HepG2 (cell line): ENCODE results near the gene MAMSTR. TPM values are rescaled to one million over a fixed set of nuclear protein-coding genes. Genes with fewer than 3 reads are reported as not detected.

Experiments
- BCL6 ChIP-seq: IDR thresholded peaks from 2 replicates; pipeline ENCODE4 v1.6.1; 2016; ENCODE audit warnings: missing genetic modification reagents, missing compliant biosample characterization
- CTCF ChIP-seq: sonication (generic); formaldehyde crosslinking; IDR thresholded peaks from 2 replicates; pipeline ENCODE4 v1.5.0; 2020; ENCODE audit warnings: mild to moderate bottlenecking, missing genetic modification reagents, moderate library complexity
- FOSL2 ChIP-seq: sonication (generic); formaldehyde crosslinking; IDR thresholded peaks from 2 replicates; pipeline ENCODE4 v1.4.0; 2020; ENCODE audit warnings: missing genetic modification reagents
- HNRNPLL ChIP-seq: fragments of 200-400 bp; formaldehyde crosslinking; IDR thresholded peaks from 2 replicates; pipeline ENCODE4 v1.6.1; 2017; ENCODE audit warnings: mild to moderate bottlenecking, low read depth, low read length; ENCODE audit not compliant: poor library complexity, severe bottlenecking
- KAT7 ChIP-seq: IDR thresholded peaks from 2 replicates; pipeline ENCODE4 v1.6.1; 2018; ENCODE audit warnings: borderline replicate concordance, missing compliant biosample characterization
- KDM4B ChIP-seq: sonication (generic); formaldehyde crosslinking; IDR thresholded peaks from 2 replicates; pipeline ENCODE4 v1.4.0; 2020; ENCODE audit warnings: missing genetic modification reagents
- MTA1 ChIP-seq: sonication (generic); formaldehyde crosslinking; IDR thresholded peaks from 2 replicates; pipeline ENCODE4 v1.4.0; 2020; ENCODE audit warnings: missing genetic modification reagents, mild to moderate bottlenecking, borderline replicate concordance
- MXD4 ChIP-seq: IDR thresholded peaks from 2 replicates; pipeline ENCODE4 v1.6.1; 2016; ENCODE audit warnings: mild to moderate bottlenecking, missing biosample characterization, missing genetic modification reagents
- MYC ChIP-seq: sonication (generic); formaldehyde crosslinking; IDR thresholded peaks from 2 replicates; pipeline ENCODE4 v1.9.0; 2021; ENCODE audit warnings: missing genetic modification reagents, borderline replicate concordance
- ONECUT2 ChIP-seq: sonication (generic); formaldehyde crosslinking; IDR thresholded peaks from 2 replicates; pipeline ENCODE4 v1.4.0; 2020; ENCODE audit warnings: missing genetic modification reagents
- POLR2A ChIP-seq, 2 experiments: IDR thresholded peaks; 2 replicates each; pipeline ENCODE4 v1.6.1; 2011; ENCODE audit warnings: low read depth in 2 of 2, low read length in 2 of 2, mild to moderate bottlenecking in 1 of 2, moderate library complexity in 1 of 2; ENCODE audit not compliant: insufficient read depth in 1 of 2
- SAP130 ChIP-seq: IDR thresholded peaks from 2 replicates; pipeline ENCODE4 v1.6.1; 2016; ENCODE audit warnings: low read depth
- SOX5 ChIP-seq: IDR thresholded peaks from 2 replicates; pipeline ENCODE4 v1.6.1; 2016; ENCODE audit warnings: borderline replicate concordance
- ZNF331 ChIP-seq: sonication (generic); formaldehyde crosslinking; IDR thresholded peaks from 2 replicates; pipeline ENCODE4 v1.4.0; 2020; ENCODE audit warnings: missing genetic modification reagents
- ZNF383 ChIP-seq: sonication (generic); formaldehyde crosslinking; IDR thresholded peaks from 2 replicates; pipeline ENCODE4 v1.4.0; 2020; ENCODE audit warnings: missing genetic modification reagents, mild to moderate bottlenecking, borderline replicate concordance
- ZNF451 ChIP-seq: sonication (generic); formaldehyde crosslinking; IDR thresholded peaks from 2 replicates; pipeline ENCODE4 v1.5.0; 2020; ENCODE audit warnings: mild to moderate bottlenecking, missing genetic modification reagents
- ZNF468 ChIP-seq: sonication (generic); formaldehyde crosslinking; IDR thresholded peaks from 2 replicates; pipeline ENCODE4 v1.8.0; 2022; ENCODE audit warnings: mild to moderate bottlenecking, moderate library complexity, missing genetic modification reagents
- ZSCAN29 ChIP-seq: sonication (generic); formaldehyde crosslinking; conservative IDR thresholded peaks from 2 replicates; pipeline ENCODE4 v1.4.0; 2020; ENCODE audit warnings: mild to moderate bottlenecking, missing genetic modification reagents
- polyA plus RNA-seq, 8 experiments: library from polyadenylated mRNA; depleted of rRNA in 3 of 8; stranded (reverse) in 7 of 8; unstranded in 1 of 8; fragments of >200 nt; fragmentation: Illumina TruSeq in 4 of 8; extraction: Trizol in 4 of 8; gene quantifications; 2 replicates each; pipeline versions ENCODE4 v1.2.1 to v1.2.3, GENCODE V29; 2011 to 2016; ENCODE audit warnings: low read depth in 4 of 8, missing spikeins in 1 of 8, mixed read lengths in 1 of 8; ENCODE audit not compliant: insufficient read depth in 1 of 8
- total RNA-seq, 5 experiments: library from RNA; depleted of rRNA; stranded (reverse); fragments of >200 nt; fragmentation: Illumina TruSeq; extraction: Trizol; gene quantifications; 2 replicates each; pipeline ENCODE4 v1.2.3, GENCODE V29; 2016; ENCODE audit warnings: low read depth in 1 of 5
- TF ChIP-seq, protein P1 (sequence below): sonication (generic); formaldehyde crosslinking; IDR thresholded peaks from 2 replicates; pipeline ENCODE4 v1.4.0; 2020; ENCODE audit warnings: missing genetic modification reagents, low read depth, mild to moderate bottlenecking, borderline replicate concordance
- TF ChIP-seq, protein P2 (sequence below): sonication (generic); formaldehyde crosslinking; IDR thresholded peaks from 2 replicates; pipeline ENCODE4 v1.4.0; 2020; ENCODE audit warnings: missing genetic modification reagents
- TF ChIP-seq, protein P3 (sequence below): IDR thresholded peaks from 2 replicates; pipeline ENCODE4 v1.6.1; 2012; ENCODE audit warnings: low read length, improper control_type of control experiment

Gene MAMSTR
- total and polyA plus RNA-seq, 2 of the 13 experiments (the other 11 are each of a cell fraction or from before 2014, with no cell fraction given), result 2.2 to 2.4 TPM

- TF ChIP-seq, protein P1, sequence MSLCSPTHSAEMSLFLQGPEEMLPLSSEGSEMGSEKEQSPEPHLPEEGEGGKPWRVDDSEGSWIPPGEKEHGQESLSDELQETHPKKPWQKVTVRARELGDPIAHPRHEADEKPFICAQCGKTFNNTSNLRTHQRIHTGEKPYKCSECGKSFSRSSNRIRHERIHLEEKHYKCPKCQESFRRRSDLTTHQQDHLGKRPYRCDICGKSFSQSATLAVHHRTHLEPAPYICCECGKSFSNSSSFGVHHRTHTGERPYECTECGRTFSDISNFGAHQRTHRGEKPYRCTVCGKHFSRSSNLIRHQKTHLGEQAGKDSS (CRISPR knock-in tag), result peak; percentile 37; the same call in 1 of the 2 replicates
- TF ChIP-seq KAT7 (CRISPR knock-in tag) (0 out of 2 replicates have a peak, but pooled peaks have one; percentile 35), FOSL2 (CRISPR knock-in tag) (peak; percentile 13; the same call in 1 of the 2 replicates), ONECUT2 (CRISPR knock-in tag) (no peak), POLR2A (IDR thresholded peaks at IDR 0.05; ENCODE audit: insufficient read depth in 1 of 2, low read depth in 2 of 2, low read length in 2 of 2) (peak; percentile 31 to 49; a peak in 1 of 4 replicates), MTA1 (CRISPR knock-in tag) (no peak), ZNF383 (0 out of 2 replicates have a peak, but pooled peaks have one; percentile 23), BCL6 (peak; percentile 12; the same call in 1 of the 2 replicates), ZSCAN29 (CRISPR knock-in tag) (no peak), MXD4 (no peak), SAP130 (CRISPR knock-in tag) (peak; percentile 6; the same call in 1 of the 2 replicates), KDM4B (CRISPR knock-in tag) (no peak), MYC (CRISPR knock-in tag) (0 out of 2 replicates have a peak, but pooled peaks have one; percentile 13), ZNF331 (CRISPR knock-in tag) (no peak), ZNF468 (0 out of 2 replicates have a peak, but pooled peaks have one; percentile 32), SOX5 (CRISPR knock-in tag) (no peak), ZNF451 (CRISPR knock-in tag) (no peak), CTCF (peak; percentile 65), HNRNPLL (peak; percentile 12)
- TF ChIP-seq, protein P2, sequence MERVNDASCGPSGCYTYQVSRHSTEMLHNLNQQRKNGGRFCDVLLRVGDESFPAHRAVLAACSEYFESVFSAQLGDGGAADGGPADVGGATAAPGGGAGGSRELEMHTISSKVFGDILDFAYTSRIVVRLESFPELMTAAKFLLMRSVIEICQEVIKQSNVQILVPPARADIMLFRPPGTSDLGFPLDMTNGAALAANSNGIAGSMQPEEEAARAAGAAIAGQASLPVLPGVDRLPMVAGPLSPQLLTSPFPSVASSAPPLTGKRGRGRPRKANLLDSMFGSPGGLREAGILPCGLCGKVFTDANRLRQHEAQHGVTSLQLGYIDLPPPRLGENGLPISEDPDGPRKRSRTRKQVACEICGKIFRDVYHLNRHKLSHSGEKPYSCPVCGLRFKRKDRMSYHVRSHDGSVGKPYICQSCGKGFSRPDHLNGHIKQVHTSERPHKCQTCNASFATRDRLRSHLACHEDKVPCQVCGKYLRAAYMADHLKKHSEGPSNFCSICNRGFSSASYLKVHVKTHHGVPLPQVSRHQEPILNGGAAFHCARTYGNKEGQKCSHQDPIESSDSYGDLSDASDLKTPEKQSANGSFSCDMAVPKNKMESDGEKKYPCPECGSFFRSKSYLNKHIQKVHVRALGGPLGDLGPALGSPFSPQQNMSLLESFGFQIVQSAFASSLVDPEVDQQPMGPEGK (CRISPR knock-in tag), result peak; percentile 46; the same call in 1 of the 2 replicates
- TF ChIP-seq, protein P3, sequence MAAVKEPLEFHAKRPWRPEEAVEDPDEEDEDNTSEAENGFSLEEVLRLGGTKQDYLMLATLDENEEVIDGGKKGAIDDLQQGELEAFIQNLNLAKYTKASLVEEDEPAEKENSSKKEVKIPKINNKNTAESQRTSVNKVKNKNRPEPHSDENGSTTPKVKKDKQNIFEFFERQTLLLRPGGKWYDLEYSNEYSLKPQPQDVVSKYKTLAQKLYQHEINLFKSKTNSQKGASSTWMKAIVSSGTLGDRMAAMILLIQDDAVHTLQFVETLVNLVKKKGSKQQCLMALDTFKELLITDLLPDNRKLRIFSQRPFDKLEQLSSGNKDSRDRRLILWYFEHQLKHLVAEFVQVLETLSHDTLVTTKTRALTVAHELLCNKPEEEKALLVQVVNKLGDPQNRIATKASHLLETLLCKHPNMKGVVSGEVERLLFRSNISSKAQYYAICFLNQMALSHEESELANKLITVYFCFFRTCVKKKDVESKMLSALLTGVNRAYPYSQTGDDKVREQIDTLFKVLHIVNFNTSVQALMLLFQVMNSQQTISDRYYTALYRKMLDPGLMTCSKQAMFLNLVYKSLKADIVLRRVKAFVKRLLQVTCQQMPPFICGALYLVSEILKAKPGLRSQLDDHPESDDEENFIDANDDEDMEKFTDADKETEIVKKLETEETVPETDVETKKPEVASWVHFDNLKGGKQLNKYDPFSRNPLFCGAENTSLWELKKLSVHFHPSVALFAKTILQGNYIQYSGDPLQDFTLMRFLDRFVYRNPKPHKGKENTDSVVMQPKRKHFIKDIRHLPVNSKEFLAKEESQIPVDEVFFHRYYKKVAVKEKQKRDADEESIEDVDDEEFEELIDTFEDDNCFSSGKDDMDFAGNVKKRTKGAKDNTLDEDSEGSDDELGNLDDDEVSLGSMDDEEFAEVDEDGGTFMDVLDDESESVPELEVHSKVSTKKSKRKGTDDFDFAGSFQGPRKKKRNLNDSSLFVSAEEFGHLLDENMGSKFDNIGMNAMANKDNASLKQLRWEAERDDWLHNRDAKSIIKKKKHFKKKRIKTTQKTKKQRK, result no peak
These were observed at the start of gene MAMSTR (continued) for GRCh38 chr19:48719263-48720171.
